H1 (cell line): ENCODE data around the gene DAPK1. TPM values are rescaled to one million over a fixed set of nuclear protein-coding genes. Genes with fewer than 3 reads are reported as not detected.
A peak's percentile ranks its signal among the peaks of the same experiment; 100 is the strongest.

Experiments used
- BRCA1 ChIP-seq: IDR thresholded peaks from 2 replicates; pipeline ENCODE4 v1.6.1; 2012; ENCODE audit warnings: low read depth, low read length, improper control_type of control experiment
- CBX5 ChIP-seq: fragments of 300-800, 300-1000 bp; sonication (generic); IDR thresholded peaks from 2 replicates; pipeline ENCODE4 v1.7.1; 2016; ENCODE audit warnings: antibody characterized with exemption, low read length, low read depth
- CBX8 ChIP-seq: fragments of 300-800, 300-1000 bp; sonication (generic); IDR thresholded peaks from 2 replicates; pipeline ENCODE4 v1.7.1; 2016; ENCODE audit warnings: low read depth, low read length, borderline replicate concordance
- CREB1 ChIP-seq: IDR thresholded peaks from 2 replicates; pipeline ENCODE4 v1.6.1; 2012; ENCODE audit warnings: inconsistent platforms
- CTBP2 ChIP-seq: IDR thresholded peaks from 2 replicates; pipeline ENCODE4 v1.7.0; 2011; ENCODE audit warnings: borderline replicate concordance, mild to moderate bottlenecking, moderate library complexity, mixed read lengths, low read length; ENCODE audit not compliant: insufficient read depth, insufficient read length
- E2F6 ChIP-seq: IDR thresholded peaks from 2 replicates; pipeline ENCODE4 v1.6.1; 2012; ENCODE audit warnings: inconsistent platforms
- JUND ChIP-seq: IDR thresholded peaks from 2 replicates; pipeline ENCODE4 v1.6.1; 2011; ENCODE audit warnings: mild to moderate bottlenecking, improper control_type of control experiment, low read length
- MAX ChIP-seq: IDR thresholded peaks from 2 replicates; pipeline ENCODE4 v1.6.1; 2012; ENCODE audit warnings: inconsistent platforms
- NANOG ChIP-seq: IDR thresholded peaks from 2 replicates; pipeline ENCODE4 v1.6.1; 2011; ENCODE audit warnings: low read length, low read depth, mild to moderate bottlenecking, inconsistent platforms; ENCODE audit not compliant: insufficient read depth, poor library complexity, severe bottlenecking
- POLR2A ChIP-seq, 2 experiments: IDR thresholded peaks; 1 replicate in 1 of 2; 2 replicates in 1 of 2; pipeline ENCODE4 v1.6.1; 2011; ENCODE audit warnings: low read depth in 2 of 2, low read length in 2 of 2, mild to moderate bottlenecking in 2 of 2; ENCODE audit errors: control extremely low read depth in 1 of 2
- POLR2AphosphoS5 ChIP-seq: IDR thresholded peaks from 2 replicates; pipeline ENCODE4 v1.6.1; 2011; ENCODE audit warnings: low read depth, low read length
- RBBP5 ChIP-seq: IDR thresholded peaks from 2 replicates; pipeline ENCODE4 v1.7.1; 2012; ENCODE audit warnings: low read depth, mild to moderate bottlenecking, inconsistent platforms, low read length, moderate library complexity, borderline replicate concordance
- RXRA ChIP-seq: IDR thresholded peaks from 2 replicates; pipeline ENCODE4 v1.6.1; 2011; ENCODE audit warnings: low read depth, mild to moderate bottlenecking, low read length, moderate library complexity; ENCODE audit not compliant: insufficient read depth
- SIRT6 ChIP-seq: IDR thresholded peaks from one replicate; pipeline ENCODE4 v1.7.1; 2012; ENCODE audit warnings: low read length, inconsistent platforms
- SIX5 ChIP-seq: IDR thresholded peaks from 2 replicates; pipeline ENCODE4 v1.6.1; 2011; ENCODE audit warnings: mild to moderate bottlenecking, low read depth, low read length
- SP4 ChIP-seq: IDR thresholded peaks from 2 replicates; pipeline ENCODE4 v1.6.1; 2012; ENCODE audit warnings: low read length, inconsistent platforms
- TAF1 ChIP-seq: IDR thresholded peaks from 2 replicates; pipeline ENCODE4 v1.6.1; 2011; ENCODE audit warnings: mild to moderate bottlenecking, low read depth, low read length
- TBP ChIP-seq: IDR thresholded peaks from 2 replicates; pipeline ENCODE4 v1.6.1; 2011; ENCODE audit warnings: low read depth, low read length, improper control_type of control experiment
- USF2 ChIP-seq: IDR thresholded peaks from 2 replicates; pipeline ENCODE4 v1.6.1; 2011; ENCODE audit warnings: low read length, improper control_type of control experiment
- YY1 ChIP-seq: IDR thresholded peaks from 2 replicates; pipeline ENCODE4 v1.6.1; 2011; ENCODE audit warnings: low read depth, mild to moderate bottlenecking, low read length
- polyA plus RNA-seq, 7 experiments: library from polyadenylated mRNA; depleted of rRNA in 3 of 7; stranded (reverse) in 5 of 7; unstranded in 2 of 7; fragments of >200 nt in 5 of 7; fragments of 200-250 nt in 2 of 7; gene quantifications; 1 replicate in 5 of 7; 2 replicates in 1 of 7; 4 replicates in 1 of 7; pipeline versions ENCODE4 v1.2.1 to v1.2.3, GENCODE V29; 2011 to 2013; ENCODE audit warnings: missing spikeins in 2 of 7, mixed read lengths in 2 of 7
- total RNA-seq: library from RNA; stranded (reverse); fragmentation: NEBNext Ultra II Directional; extraction: Animal tissue kit (Norgen Biotek cat#: 25700); gene quantifications from 2 replicates; pipeline ENCODE4 v1.2.1, GENCODE V29; 2021
- TF ChIP-seq, protein P1 (sequence below), 3 experiments: IDR thresholded peaks; 1 replicate in 2 of 3; 2 replicates in 1 of 3; pipeline versions ENCODE4 v1.5.1 to v1.6.1; 2011; ENCODE audit warnings: low read length in 3 of 3, mild to moderate bottlenecking in 3 of 3, inconsistent platforms in 2 of 3, low read depth in 1 of 3, moderate library complexity in 1 of 3; ENCODE audit not compliant: insufficient read depth in 1 of 3; ENCODE audit errors: control extremely low read depth in 1 of 3

The DAPK1 gene
- total and polyA plus RNA-seq, 2 of the 8 experiments (the other 6 are each of a cell fraction or from before 2014, with no cell fraction given): 62.4 to 131 TPM

DNA sequence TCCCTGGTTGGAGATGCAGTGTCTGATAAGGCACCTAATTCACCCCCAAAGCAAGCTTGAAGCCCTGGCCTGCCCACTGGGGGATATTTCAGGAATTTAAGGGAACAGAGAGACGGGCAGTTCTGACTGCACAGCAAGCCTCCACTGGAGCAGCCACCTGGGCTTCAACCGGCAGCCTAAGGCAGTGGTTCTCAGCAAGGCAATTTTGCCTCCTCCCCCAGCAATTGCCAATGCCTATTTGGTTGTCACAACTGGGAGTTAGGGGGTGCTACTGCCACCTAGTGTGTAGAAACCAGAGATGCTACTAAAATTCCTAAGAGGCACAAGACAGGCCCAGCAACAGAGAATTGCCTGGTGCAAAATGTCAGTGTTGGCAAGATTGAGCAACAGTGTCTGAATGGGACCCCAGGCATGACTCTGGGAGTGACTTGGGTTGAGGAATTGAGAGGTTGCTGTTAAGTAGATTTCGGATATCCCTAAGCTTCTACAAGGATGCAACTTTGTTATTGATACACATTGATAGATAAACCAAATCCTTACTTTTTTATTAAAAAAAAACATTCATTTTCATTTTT is 169.6 kb downstream of the DAPK1 start (continued):
- TF ChIP-seq CTBP2: no peak
- no peak for TF ChIP-seq CBX5
- TF ChIP-seq CBX8: no peak
- TF ChIP-seq TAF1: 0 out of 2 replicates have a peak, but pooled peaks have one; percentile 37
- TF ChIP-seq JUND: no peak
- 0 out of 2 replicates have a peak, but pooled peaks have one; percentile 24 for TF ChIP-seq SP4
- no peak for TF ChIP-seq SIRT6
- no peak for TF ChIP-seq SIX5
- TF ChIP-seq POLR2A (IDR thresholded peaks at IDR 0.05; ENCODE audit: control extremely low read depth in 1 of 2, low read depth in 2 of 2, low read length in 2 of 2): 0 out of 3 replicates have a peak, but pooled peaks of 1 of the 2 experiments have one; percentile 18
- no peak for TF ChIP-seq USF2
- TF ChIP-seq RBBP5: no peak
- TF ChIP-seq E2F6: no peak
- TF ChIP-seq CREB1: peak; percentile 52; the same call in 1 of the 2 replicates
- TF ChIP-seq TBP: no peak
- peak; percentile 61; the same call in 1 of the 2 replicates for TF ChIP-seq YY1
- peak; percentile 55; the same call in 1 of the 2 replicates for TF ChIP-seq MAX
- TF ChIP-seq NANOG: no peak
- TF ChIP-seq, protein P1, sequence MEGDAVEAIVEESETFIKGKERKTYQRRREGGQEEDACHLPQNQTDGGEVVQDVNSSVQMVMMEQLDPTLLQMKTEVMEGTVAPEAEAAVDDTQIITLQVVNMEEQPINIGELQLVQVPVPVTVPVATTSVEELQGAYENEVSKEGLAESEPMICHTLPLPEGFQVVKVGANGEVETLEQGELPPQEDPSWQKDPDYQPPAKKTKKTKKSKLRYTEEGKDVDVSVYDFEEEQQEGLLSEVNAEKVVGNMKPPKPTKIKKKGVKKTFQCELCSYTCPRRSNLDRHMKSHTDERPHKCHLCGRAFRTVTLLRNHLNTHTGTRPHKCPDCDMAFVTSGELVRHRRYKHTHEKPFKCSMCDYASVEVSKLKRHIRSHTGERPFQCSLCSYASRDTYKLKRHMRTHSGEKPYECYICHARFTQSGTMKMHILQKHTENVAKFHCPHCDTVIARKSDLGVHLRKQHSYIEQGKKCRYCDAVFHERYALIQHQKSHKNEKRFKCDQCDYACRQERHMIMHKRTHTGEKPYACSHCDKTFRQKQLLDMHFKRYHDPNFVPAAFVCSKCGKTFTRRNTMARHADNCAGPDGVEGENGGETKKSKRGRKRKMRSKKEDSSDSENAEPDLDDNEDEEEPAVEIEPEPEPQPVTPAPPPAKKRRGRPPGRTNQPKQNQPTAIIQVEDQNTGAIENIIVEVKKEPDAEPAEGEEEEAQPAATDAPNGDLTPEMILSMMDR (IDR thresholded peaks at IDR 0.05; ENCODE audit: control extremely low read depth in 1 of 3, insufficient read depth in 1 of 3, low read depth in 1 of 3, low read length in 3 of 3): peak; percentile 41 to 84 (median 83)
- TF ChIP-seq BRCA1: 0 out of 2 replicates have a peak, but pooled peaks have one; percentile 5
- TF ChIP-seq POLR2AphosphoS5: no peak
- TF ChIP-seq RXRA: no peak
